Epidermal melanocyte (primary cell): ENCODE data around the gene CASK.
A peak's percentile ranks its signal among the peaks of the same experiment; 100 is the strongest.

Experiments
- DNase-seq: peaks from one replicate; pipeline ENCODE4 v3.0.0; 2011; ENCODE audit warnings: low spot score; ENCODE audit not compliant: insufficient read length

The CASK gene

DNA sequence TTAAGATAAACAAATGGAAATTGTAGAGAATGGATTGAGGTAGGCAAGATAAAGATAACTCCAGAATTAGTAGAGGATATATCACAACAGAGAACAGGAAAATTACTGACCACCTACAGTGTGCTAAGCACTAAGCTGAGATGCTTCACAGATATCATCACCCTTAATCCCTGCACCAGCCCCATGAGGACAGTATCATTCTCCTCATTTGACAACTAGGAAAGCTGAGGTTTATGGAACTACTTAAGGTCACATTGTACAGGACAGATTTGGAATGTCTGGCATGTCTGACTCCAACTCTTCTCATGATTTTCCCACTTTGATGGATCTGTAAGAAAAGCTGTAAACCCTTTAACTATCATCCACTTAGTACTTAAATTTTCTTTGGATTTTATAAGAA lies 95.5 kb downstream of the CASK start:
- DNase-seq, result no peak

DNA sequence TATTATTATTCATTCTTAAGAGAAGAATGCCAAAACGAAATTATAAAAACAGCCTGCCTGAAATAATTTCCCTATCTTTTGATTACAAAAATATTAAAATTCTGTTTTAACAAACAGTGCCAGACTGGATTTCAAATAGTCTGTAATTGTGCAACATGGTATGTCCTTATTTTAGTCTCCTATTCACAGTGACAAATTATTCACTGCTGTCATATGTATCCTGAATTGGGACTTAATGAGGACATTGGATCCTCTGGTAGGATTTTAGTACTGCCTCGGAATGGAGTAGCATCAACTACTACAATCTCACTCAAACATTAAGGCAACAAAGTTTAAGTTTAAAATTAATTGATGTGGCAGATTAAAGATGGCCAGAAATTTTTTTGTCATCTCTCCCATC lies 97.6 kb downstream of the CASK start:
- DNase-seq, result no peak

DNA sequence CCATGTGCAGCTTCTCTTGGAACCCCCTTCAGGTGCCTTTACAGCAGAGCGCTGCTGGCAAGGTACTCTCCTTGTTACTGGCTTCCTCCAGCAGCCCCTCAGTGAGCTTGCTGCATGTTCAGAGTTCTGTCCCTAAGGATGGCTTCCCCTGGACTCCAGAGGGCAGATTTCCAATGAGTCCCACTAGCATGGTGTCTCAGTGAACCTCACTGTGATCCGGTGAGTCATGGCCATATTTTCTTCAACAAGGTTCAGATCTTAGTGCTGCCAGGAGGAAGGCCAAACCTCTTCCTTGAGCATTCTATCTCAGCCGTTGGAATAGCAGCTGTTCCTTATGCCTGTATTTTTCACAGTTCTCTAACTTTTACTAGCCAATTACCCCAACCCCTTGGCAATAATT lies 98.8 kb downstream of the CASK start:
- DNase-seq, result no peak

DNA sequence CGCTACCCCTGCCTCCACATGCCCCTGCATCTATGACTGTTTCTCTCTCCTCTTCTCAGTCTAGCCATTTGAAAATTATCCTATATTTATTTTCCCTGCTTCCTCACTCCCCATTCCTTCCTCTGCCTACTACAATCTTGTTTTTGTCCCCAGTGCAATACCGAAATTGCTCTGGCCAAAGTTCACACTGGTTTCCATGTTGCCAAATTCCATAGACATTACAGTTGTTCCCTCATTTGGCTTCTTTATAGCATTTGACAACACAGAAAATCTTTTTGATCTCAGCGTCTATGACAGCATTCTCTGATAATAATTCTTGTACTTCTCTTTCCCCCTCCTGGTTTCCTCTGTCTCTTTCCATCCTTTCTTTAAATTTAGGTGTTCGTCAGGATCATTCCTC lies 100.0 kb downstream of the CASK start:
- no peak for DNase-seq

DNA sequence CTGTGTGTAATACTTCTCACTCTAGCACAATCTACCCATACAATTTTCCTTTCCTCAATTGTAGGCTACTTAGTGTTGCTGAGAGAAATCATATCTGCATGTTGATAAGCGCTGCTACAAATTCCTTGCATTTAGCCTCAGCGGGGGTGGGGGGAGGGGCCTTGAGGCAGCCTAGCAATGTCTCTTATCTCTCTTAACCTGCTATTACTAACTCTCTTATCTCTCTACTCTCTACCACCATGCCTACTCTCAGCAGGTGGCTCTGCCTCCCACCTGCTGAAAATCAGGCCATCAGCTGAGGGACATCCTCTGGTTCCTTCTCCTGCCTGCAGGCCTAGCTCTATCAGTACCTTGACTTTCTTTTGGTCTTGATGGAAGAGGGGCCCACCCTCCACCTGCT lies 100.5 kb downstream of the CASK start:
- DNase-seq, result no peak

DNA sequence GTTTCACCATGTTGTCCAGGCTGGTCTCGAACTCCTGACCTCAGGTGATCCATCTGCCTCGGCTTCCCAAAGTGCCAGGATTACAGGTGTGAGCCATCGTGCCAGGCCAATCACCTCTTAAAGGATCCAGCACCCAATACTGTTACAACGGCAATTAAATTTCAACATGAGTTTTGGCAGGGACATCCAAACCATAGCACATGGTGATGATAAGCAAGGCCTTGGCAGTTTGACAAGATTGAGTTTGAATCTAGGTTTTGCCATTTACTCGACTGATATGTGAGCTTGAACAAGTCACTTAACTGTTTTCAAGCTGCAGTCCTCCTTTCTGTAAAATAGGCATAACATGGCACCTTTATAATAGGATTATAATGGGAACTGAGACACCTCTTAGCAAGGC lies 115.3 kb downstream of the CASK start:
- no peak for DNase-seq

DNA sequence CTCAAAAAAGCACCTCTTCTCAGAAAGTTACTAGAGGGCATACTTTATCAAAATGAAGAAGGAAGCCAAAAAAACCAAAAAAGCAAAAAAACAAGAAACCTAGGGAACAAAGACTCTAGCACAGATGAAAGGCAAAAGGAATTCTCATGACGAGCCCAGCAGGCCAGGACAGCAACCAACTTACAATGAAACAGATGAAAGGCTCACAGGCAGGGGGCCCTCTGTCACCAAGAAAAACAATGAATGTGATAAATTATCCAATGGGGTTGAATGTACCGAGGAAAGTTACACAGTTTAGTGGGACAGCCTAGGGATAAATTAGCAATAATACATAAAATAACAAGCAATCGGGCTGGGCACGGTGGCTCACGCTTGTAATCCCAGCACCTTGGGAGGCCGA lies 120.4 kb downstream of the CASK start:
- no peak for DNase-seq

DNA sequence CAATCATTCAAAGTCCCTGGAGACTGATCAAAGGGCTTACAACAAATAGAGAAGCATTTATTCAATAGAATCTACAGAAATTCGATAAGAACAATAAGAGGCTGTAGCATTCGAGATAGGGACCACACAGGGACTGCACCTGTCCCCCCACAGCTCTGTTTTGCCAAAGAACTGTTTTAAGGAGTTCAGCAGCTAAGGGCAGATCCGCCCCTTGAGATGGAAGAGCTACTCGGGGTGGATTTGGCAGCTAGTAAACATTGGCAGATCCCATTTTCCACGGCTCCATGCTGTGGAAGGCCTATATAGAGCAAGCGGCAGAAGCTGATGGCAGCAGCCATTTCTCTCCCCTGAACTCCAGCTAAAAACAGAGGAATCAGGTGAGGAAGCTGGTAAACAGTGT lies 123.7 kb downstream of the CASK start:
- DNase-seq, result no peak

DNA sequence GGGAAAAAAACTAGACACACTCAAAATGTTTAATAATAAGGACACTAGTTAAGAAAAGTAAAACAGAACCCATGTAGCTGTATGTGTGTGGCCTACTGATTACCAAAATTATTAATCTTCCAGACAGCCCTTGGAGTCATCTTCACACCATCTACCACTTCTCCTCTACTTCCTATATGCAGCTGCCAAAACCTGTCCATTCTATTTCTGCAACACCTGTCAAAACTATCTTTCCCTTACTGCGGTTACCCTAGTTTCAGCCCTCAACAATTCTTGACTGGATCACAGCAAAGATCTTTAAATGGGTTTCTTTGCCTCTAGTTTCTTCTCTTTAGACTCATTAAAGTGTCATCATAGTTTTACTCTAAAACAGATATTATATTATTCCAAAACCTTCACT lies 126.8 kb downstream of the CASK start:
- DNase-seq, result no peak

DNA sequence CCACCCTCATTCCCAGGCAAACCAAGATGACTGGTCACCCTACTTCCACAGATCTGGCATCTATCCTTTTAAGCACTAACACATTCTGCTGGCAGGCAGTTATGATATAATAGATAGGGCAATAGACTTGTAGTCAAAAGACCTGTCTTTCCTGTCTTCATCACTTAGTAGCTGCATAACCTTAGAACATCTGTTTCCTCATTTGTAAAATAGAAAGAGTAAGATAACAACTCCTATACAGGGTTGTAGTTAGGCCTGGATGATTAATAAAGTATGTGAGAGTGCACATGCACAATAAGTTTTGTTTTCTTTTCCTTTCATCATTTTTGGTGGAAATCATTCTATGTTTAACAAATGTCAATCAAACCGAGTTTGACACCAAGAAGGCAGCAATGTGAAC lies 127.3 kb downstream of the CASK start:
- no peak for DNase-seq

DNA sequence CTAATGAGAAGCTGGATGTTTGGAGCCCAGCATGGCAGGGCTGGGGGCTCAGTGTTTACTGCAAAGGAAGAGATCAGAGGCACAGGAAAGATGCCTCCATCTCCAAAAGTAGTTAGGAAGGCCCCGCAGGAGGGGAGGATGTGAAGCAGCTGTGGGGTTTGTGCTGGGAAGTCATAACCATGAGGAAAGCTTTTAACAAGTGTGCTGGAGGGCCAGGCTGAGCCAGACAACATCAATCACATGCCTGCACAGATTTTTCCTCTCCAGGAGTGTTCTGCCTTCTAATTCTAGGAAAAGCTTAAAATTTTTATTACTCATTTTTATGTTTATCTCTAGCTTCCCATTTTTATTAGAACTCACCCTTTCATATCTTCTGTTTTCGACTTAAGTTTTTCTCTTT lies 134.0 kb downstream of the CASK start:
- DNase-seq, result no peak

DNA sequence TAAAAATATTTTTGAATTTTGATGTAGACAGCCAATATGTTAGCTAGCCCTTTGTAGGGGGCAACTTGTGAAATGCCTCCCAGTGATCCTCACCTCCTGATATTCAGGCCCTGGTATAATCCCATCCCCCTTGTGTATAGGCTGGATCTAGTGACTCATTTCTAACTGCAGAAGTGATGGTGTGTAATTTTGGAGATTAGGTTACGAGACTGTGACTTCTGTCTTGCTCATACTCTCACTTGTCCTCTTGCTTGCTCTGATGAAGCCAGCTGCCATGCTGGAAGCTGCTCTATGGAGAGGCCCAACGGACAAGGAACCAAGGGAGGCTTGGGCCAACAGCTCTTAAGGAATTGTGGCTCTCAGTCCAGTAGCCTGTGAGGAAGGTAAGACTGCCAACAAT lies 137.7 kb downstream of the CASK start:
- no peak for DNase-seq

DNA sequence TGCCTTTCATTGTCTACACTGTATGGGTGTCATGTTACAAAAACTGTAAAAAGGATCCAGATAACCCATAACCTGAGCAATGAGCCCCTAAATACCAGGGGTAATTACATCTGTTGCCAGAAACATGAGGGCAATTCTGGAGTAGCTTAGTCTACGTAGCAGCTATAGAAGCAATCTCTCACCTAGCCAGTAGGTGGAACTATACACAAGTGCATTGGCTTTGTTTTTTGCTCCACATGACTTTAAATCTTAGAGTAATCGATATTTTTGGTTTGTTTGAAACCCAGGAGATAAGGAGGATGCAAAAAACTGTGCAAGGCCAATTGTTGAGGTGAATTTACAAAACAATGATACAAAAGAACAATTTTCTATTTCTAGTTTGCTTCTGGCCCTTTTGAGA lies 141.9 kb downstream of the CASK start:
- peak; percentile 17 for DNase-seq

DNA sequence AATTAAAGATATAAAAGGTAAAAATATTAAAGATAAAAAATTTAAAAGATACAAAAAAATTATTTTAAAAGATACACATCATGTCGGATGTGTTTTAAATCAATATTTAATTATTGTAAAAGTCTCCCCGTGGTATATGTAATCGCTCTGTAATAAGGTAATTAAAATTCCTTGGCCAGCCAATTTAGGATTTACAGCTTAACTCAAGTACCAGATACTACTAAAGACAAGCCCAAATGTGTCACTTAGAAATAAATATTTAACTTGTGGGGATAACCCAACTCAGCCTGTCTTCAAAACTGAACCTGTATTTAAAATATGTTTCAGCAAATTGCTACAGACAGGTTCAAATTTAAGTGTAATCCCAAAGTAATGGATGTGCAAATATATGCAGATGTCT lies 143.4 kb downstream of the CASK start:
- no peak for DNase-seq

DNA sequence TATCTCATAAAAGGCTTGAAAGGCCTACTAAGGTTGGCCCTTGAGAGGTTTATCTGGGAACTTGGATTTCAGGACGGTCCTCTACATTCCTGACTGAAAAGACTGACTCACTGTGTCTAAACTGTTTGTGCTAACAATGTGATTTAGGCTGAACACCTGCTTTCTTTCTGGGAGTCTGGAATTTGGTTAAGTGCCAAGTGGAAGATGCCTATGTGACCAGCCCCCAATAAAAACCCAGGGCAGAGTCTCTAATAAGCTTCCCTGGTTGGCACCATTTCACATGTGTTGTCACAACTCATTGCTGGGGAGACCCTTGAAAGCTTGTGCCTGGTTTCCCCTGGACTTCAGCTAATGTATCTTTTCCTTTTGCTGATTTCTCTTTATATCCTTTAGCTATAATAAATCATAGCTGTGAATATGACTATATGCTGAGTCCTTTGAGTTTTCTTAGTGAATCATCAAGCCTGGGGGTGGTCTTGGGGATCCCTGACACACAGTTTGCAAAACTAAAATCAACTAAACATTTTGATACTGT lies 144.3 kb downstream of the CASK start:
- DNase-seq, result no peak

DNA sequence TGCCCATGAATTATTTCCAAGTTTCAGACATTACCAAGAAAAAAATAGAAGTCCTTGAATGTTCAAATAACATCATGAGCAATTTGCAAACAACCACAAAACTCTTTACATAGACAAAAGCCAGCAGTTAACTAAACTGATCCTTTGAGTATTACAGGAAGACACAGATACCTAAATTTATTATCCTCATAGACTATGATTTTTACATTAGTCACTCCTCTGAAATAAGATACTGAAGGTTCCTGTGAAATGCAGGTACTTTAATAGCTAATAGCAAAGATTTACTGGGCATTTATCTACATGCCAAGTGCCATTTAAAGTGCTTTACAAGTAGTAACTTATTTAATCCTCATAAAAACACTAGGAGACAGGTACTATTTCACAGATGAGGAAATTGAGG lies 161.7 kb downstream of the CASK start:
- no peak for DNase-seq

DNA sequence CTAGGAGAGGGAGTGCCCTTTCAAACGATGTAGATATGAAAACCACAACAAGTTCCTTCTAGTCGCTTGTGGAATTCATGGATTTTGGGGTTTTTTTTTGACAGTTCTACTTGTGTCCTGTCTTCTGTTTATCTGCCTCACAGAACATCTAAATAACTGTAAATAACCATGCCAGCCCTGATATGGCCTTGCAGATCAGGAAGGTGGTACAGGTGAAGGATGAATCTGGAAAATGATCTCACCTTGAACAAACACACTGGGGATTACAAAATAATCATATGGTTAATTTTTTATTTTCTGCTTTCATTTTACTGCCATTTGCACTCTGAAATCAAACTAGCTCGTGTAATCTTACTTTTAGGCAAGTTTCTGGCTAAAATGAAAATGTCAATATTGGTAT lies 162.2 kb downstream of the CASK start:
- no peak for DNase-seq

DNA sequence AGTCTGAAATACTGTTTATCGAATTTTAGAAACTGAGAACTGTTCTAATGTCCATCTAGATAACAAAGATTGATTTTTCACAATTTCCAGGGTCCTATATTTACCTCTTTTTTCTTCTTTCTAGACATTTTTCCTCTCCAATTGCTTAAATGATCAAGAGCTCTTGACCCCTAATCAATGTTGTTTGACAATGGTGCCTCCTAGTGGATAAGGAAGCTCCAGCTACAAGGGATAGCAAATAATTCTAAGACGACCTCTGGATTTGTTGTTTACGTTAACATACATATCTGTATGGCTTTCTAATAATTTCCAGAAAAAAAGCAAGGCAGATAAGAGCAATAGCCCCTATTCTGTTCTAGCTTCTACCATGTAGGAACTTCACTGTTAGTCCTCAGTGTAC lies 163.5 kb downstream of the CASK start:
- DNase-seq, result no peak

DNA sequence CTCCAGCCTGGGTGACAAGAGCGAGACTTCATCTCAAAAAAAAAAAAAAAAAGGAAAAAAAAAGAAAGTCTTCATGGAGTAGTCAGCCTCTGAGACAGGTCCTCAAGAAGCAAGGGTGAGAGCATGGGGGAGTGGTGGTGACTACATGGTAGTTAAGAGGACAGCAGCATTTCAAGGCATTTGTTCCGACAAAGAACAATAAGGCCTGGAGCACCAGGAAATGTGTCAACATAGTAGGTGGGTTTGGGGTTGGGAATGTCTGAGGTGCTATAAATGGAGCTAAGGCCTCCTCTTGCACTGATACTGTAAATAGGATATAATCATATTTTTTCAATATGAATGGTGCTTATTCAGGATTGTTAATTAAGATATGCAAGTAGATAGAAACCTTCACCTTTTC lies 165.0 kb downstream of the CASK start:
- no peak for DNase-seq

DNA sequence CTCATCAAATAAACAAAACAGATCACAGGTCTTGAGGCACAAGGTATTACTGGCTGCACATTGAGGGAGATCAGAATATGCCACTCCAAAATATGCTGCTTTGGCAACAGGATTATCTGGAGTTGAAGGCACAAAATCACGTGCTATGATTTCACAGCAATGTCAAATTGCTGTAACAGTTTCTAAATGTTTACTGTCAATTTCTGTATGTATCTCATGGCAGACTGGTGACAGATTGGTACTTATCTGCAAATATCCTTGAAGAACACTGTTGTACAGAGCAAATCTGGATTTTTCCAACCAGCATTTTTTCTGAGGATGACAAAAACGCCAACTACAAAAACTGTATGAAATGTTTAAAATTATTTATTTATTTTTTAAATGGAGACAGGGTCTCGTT lies 172.6 kb downstream of the CASK start:
- DNase-seq, result no peak

DNA sequence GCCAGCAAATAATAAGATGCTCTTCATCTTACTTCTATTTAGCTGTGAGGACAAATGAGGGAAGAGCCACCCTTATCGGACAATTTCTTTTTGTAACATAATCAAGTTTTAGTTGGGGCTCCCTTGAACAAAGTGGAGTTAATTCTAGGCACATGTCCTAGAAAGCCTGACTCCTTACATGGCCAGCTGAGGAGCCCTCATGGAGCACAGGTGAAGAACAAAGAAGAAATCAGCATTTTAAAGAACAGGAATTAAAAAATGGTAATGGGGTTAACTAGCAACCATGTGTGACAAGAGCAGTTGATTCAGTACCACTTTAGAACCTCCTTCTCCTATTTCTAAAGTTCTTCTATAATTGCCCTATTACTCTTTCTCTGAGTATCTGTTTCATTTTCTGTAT lies 183.5 kb downstream of the CASK start:
- no peak for DNase-seq

DNA sequence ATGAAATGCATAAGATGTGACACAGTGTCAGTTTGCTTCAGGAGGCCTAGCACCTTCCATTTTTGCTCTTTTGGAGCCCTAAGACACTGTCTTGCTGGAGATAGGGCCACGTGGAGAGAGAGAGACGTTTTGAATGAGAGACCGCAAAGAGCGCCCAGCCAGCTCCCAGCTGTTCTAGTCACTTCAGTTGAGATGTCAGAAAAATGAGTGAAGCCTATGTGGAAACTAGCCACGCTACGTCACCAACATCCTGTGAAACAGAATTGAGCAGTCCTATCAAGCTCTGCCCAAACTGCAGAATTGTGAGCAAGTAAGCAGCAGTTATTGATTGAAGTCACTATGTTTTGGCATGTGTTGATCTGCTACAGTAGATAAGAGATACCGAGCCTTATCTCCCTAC lies 186.3 kb downstream of the CASK start:
- no peak for DNase-seq

DNA sequence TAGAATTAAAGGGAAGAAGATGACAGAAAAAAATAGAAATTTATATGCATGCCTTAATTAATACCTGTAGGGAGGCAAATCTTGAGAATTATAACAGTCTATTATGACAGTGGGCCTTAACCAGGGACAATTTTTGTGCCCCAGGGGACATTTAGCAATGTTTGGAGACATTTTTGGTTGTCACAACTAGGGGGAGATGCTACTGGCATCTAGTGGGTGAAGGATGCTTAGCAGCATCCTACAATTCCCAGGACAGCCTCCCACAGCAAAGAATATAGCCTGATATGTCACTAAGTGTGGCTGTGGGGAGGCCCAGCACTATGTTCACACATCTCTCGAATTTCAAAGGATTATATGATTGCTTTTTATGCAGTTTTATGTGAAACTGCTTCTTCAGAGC lies 188.8 kb downstream of the CASK start:
- DNase-seq, result no peak

DNA sequence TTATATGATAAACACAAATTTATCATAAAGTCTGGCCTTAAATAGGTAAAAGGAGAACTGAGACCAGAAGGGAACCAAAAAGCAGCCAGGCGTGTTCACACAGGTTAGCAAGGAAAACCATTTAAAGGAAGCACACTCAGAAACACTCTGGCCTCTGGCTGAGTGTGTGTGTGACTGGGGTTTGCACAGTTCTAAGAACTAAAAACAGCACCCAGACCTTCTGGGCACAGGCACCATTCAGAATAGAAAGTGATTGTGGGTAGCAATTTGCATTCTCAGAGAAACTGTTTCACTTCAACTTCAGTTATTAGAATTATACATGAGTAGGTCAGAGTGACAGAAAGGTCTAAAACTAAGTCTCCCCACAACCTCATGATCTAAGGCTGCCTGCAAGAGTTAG lies 189.4 kb downstream of the CASK start:
- no peak for DNase-seq
